GM21576 (cell line): ENCODE measurements around the gene TMEM256.
A peak's percentile ranks its signal among the peaks of the same experiment; 100 is the strongest.

Source experiments
- ATAC-seq: cut with Tn5 transposase; IDR thresholded peaks from one replicate; pipeline ENCODE4 v1.9.1; 2021; ENCODE audit warnings: mild to moderate bottlenecking, moderate library complexity; ENCODE audit not compliant: unreplicated experiment

Gene TMEM256

DNA sequence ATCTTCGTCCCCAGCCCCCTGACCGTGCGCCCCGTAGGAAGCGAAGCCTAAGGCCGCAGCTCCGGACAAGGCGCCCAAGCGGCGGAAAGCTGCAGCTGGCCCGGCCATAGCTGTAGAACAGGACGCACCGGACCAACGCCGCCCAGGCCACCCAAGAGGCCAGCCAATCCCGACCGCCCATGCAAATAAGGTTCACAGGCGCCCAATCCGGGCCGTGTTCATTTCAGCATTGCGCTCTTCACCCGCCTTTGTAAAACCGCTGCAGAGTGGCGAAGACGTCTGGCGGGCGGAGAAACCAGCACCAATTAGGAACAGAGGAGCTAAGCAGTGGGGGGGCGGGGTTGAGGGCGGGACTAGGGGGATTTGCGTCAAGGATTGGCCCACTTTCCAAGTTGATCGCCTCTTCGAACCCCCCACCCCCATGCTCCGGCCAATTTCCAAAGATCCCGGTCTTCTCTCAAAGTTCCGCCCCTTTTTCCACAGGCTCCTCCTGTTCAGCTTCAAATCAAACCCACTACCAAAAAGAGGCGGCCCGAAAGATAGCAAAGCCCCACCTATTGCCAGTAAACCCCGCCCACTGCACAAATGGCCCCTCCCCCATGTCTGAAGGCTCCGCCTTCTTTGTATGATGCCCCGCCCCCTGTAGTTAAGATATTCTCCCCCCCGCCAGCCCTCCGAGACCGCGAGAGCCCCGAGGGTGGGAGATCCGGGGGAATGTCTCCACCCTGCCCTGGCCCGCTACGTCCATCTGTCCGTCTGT lies at the start of gene TMEM256:
TMEM256 (minus strand) TSS at position 121 of the 760 bp plus-strand sequence; CDS start at position 108, 13 bp downstream.
- ATAC-seq, result peak; percentile 87

DNA sequence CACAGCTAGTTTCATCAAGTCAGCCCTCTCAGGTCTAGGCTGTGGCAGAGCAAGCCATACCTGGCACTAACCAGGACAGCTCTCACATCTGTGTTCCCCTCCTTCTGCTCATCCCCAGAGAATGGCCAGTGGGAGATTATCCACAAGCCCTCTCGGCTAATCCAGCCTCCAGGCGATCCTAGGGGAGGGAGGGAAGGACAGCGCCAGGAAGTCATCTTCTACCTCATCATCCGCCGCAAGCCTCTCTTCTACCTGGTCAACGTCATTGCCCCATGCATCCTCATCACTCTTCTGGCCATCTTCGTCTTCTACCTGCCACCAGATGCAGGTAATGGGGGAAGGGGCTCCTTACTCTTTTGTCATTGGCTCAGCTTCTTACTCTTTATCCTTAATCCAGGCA lies 44.6 kb upstream of the TMEM256 start:
- ATAC-seq, result no peak

DNA sequence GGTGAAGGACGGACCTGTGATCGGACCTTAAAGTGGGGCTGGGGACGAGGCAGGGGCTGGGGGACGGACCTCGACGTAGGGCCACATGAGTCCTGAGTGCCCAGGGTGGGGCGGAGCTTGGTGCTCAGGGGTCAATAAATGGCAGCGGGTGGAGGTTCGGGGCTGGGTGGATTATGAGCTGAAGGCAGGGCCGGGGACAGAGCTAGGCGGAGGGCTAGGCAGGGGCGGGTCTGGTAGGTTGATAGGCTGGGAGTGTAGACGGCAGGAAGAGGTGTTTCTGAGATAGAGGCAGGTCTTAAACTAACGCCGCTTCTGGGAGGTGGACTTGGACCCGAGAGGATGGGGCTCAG lies 41.7 kb upstream of the TMEM256 start:
- no peak for ATAC-seq

DNA sequence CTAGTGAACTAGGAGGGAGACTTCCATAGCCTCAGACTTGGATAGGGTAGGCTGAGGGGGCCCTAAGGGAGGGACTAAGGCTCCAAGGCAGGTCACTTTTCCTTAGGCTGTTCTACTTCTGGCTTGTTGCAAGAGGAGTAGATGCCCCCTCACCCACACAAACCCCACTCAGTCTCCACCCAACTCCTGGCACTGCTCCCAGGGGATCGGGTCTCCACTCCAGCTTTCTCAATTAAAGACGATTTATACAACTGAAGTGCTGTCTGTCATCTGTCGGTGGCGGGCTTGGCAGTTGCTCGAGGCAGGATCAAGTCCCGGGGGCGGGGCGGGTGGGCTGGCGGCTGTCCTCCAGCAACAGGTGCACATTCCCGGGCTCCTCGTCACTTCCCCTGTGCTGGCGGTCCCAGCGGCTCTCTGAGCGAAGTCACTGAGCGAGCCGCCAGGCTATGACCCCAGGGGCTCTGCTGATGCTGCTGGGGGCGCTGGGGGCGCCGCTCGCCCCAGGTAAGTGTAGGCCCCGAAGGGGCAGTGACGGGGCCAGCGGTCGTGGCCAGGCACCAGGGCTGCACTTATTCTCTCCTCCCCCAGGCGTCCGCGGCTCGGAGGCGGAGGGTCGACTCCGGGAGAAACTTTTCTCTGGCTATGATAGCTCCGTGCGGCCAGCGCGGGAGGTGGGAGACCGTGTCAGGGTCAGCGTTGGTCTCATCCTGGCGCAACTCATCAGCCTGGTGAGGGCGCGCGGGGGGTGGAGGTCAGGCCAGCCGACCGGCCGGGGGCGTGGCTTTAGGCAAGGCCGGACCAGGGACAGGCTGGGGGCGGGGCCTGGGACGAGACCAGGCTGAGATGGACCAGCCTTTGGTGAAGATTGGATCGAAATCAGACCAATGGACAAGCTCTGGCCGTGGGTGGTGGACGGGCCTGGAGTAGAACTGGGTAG lies 41.1 kb upstream of the TMEM256 start, which contains the start of gene CHRNB1:
CHRNB1 (plus strand) TSS at position 380 of the 937 bp plus-strand sequence; CDS start at position 447, 67 bp downstream.
- ATAC-seq, result no peak

DNA sequence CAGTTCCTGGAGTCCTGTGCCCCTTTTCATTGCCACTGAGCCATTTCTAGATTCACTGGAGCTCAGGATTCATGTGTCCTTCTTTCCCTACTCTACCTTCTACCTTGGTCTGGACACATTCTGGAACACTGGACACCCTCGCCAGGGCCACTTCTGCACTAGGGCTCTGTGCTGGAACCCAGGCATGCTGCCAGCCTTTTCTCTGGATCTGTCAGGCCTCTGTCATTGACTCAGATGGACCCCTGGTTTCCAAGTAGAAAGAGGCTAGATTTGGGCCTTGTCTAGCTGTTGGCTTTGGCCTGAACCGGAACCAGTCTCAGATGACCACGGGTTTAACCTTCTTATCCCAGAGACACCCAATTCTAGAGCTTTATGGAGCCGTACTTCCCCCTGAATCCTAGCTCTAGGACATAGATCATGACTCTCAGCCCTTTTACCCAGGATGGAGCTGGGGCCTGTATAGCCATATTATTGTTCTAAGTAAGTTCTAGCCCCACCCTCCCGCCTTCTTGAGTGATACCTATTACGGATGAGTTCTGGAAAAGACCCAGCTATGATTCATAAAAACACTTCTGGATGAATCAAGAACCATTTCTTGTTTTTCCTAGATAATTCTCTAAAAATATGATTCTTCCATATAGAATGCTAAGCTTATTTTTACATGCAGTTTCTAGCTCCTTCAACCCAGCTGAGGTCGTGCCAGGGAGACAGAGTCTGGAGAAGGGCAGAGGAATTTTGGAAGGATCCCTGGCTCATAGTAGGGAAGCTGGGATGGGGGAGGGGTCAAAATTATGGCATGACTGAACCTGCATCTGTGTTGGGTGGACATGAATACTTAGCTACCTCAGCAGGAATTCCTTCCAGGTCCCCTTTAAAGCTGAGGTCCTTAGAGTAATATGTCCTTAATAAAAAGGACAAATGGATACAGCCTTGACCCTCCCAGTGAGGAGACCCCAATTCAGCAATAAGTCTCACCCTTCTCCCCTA lies 39.9 kb upstream of the TMEM256 start:
- no peak for ATAC-seq

DNA sequence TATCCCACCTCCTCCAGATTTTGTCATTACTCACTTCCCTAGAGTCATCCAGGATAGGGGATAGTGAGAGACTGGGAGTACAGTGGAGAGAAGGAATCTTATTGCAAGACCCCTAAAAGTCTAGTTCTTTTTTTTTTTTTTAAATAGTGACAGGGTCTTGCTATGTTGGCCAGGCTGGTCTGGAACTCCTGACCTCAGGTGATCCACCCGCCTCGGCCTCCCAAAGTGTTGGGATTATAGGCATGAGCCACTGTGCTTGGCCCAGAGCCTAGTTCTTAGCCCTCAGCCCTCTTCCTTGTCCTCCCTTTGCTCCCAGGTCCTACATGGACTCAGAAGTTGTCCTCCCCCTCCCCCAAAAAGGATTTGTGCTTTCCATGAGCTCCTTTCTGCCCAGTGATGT lies 38.2 kb upstream of the TMEM256 start:
- ATAC-seq, result no peak

DNA sequence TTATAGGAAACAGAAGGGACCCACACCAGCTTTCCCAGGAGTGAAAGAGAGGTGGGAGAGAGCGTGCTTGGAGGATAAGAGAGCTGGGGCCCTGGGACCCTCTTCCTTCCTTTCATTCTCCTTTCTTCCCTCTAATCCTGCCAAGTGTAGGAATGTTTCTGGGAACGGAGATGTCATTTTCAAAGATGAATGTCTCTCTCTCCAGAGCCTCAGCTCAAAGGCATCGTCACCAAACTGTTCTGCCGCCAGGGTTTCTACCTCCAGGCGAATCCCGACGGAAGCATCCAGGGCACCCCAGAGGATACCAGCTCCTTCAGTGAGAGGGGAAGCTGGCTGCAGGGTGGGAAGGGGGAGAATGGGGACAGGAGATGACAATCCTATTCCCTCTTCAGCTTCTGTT lies 37.4 kb upstream of the TMEM256 start:
- ATAC-seq, result no peak

DNA sequence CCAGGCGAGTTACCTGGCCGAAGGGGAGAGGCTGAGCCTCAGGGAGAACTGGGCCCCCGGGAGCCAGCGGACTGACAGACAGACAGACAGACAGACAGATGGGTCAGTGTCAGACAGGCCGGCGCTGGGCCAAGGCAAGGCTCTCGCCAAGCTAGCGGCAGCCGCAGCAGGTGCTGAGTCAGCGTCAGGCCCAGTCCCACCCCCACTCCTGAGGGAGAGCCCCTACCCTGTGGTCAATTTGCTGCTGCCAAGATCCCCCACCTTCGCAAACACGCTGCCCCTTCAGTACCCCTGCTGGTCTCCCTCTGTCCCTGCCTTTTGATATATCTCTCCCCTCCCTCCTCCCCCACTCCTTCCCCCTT lies 36.9 kb upstream of the TMEM256 start:
- no peak for ATAC-seq

DNA sequence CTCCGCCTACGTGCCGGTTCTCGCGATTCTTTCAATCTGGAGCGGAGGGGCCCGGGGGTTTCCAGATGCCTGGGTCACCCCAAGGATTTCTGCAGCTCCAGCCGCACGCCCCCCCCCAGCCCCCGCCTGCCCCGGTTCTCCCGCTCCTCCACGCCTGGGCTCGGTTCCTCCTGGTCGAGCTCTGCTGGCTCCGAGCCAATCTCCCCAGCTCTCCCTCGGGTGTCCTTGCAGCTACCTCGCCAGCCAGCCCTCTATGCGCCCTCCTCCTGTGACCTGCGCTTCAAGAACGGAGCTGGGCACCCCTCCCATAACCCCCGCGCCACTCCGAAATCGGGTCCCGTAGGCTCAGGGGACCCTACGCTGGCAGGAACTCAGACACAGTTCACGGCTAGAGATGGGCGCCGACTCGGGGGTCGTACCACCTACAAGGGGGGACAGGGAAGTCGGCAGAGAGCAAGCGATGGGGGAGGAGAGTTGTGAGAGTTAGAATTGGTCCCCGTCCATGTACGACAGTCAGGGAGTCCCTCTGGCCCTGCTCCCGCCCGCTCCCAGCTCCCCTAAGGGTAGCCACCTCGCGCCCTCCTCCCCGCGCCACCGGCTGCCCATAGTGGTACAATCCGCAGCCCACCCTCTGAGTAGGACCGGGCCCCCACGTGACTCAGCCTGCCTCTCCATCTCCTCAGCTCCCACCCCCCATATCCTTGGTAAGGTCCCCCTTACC lies 36.4 kb upstream of the TMEM256 start:
- ATAC-seq, result no peak

DNA sequence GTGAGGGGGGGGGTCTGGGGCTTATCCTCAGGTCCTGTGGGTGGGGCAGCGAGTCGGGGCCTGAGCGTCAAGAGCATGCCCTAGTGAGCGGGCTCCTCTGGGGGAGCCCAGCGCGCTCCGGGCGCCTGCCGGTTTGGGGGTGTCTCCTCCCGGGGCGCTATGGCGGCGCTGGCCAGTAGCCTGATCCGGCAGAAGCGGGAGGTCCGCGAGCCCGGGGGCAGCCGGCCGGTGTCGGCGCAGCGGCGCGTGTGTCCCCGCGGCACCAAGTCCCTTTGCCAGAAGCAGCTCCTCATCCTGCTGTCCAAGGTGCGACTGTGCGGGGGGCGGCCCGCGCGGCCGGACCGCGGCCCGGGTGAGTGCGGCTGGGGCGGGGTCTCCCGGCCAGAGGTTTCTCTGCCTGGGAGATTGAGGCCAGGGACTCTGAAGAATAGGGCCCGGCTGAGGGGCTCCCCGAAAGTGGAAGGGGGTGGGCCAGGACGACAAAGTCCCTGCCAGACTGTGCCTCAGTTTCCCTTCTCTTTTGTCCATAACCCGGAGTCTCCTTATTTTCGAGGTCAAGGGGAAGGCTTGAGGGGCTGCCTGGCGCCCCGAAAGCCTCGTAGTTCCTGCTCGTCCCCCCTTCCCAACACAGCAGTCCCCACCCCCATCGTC lies 35.7 kb upstream of the TMEM256 start, which contains the start of gene FGF11:
FGF11 (plus strand) TSS at position 51 of the 651 bp plus-strand sequence; CDS start at position 160, 109 bp downstream.
- no peak for ATAC-seq

DNA sequence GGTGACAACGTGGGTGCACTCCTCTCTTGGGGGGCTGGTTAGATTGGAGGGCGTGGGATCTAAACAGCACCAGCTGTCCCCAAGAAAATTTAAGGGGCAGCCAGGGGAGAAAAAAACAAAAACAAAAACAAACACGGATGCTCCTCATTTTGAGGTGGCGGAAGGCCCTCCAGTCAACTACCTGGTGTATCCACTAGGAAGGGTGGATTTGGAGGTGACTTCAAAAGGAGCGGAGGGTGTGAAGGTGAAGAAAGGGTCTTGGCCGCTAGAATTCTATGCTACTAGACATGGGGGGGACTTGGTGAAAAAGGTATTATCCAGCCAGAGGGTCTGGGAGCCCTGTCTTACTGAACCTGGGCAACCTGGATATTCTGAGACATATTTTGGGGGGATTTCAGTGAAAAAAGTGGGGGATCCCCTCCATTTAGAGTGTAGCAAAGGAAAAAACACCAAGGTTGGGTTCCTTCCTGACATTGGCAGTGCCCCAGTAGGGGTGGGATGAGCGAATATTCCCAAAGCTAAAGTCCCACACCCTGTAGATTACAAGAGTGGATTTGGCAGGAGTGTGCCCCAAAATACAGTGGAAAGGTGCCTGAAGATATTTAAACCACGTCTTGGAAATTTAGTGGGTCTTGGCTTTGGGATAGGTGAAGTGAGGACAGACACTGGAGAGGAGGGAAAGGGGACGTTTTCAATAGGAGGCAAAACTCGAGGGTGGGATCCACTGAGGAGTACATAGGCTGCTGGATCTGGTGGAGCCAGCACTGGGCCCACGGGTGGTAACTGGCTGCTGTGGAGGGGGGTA lies 35.0 kb upstream of the TMEM256 start:
- ATAC-seq, result no peak

DNA sequence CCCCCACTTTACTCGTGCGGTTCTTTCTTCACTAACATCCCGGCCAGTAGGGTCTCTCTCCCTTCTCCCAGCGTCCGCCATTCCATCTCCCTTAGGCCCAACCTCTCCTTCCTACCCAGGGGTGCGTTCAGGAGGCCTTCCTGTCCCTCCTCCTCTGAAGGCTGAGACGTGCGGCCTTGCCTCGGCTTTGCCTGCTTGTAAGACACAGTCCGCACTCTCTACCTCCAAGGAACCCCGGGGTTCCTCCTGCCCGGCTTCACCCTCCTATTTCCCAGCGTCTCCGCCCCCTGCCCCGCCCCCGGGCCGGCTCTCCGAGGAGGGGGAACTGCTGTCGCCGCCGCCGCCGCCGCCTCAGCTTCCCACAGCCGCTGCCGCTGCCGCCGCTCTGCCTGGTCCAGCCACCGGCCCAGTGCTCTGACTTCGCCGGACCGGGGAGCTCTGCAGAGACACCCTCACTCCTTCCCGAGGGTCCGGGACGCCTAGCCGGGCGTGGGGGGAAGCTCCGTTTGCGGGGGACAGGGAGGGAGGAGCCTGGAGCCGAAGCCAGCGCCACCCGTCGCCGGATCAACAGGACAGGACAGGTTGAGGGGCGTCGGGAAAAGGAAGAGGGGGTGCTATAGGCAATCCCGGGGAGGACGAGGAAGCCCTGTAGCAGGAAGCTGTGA lies 34.2 kb upstream of the TMEM256 start:
- no peak for ATAC-seq

DNA sequence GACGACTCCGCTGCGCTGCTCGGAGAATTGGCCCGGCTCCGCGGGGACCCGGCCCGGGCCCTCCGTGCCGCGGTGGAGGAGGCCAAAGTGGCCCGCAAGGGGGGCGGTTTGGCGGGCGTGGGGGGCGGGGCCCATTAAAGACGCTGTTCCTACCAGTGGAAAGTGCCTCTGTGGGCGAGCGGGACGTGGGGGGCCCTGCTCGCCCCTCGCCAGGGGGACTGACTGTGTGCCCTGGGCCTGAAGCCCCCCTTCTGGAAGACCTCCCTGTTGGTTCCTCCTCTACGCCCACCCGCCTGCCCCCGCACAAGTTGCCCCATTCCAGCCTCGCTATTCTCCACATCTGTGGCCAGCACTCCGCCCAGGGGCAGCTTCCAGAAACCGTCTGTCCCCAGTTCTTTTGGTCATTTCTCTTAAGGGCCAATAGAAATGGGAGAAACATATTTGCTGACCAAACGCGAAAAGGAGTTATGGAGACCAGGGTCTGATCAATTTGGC lies 33.5 kb upstream of the TMEM256 start:
- ATAC-seq, result no peak

DNA sequence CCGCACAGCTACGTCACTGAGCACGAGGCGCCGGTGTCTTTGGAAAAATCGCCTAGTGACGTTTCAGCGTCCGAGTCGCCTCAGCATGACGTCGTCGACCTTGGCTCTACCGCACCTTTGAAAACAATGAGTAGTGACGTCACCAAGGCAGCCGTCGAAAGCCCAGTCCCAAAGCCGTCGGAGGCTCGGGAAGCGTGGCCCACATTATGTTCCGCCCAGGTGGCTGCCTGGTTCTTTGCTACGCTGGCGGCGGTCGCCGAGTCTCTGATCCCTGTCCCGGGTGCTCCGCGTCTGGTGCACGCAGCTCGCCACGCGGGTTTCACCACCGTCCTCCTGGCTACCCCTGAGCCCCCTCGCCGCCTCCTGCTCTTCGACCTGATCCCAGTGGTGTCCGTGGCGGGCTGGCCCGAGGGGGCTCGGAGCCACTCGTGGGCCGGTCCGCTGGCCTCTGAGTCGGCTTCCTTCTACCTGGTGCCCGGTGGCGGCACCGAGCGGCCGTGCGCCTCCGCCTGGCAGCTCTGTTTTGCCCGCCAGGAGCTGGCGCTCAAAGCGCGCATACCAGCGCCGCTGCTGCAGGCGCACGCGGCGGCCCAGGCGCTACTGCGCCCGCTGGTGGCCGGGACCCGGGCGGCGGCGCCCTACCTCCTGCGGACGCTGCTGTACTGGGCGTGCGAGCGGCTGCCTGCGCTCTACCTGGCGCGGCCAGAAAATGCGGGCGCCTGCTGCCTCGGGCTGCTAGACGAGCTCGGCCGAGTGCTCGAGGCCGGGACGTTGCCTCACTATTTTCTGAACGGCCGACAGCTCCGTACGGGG lies 32.9 kb upstream of the TMEM256 start:
- ATAC-seq, result peak; percentile 36

DNA sequence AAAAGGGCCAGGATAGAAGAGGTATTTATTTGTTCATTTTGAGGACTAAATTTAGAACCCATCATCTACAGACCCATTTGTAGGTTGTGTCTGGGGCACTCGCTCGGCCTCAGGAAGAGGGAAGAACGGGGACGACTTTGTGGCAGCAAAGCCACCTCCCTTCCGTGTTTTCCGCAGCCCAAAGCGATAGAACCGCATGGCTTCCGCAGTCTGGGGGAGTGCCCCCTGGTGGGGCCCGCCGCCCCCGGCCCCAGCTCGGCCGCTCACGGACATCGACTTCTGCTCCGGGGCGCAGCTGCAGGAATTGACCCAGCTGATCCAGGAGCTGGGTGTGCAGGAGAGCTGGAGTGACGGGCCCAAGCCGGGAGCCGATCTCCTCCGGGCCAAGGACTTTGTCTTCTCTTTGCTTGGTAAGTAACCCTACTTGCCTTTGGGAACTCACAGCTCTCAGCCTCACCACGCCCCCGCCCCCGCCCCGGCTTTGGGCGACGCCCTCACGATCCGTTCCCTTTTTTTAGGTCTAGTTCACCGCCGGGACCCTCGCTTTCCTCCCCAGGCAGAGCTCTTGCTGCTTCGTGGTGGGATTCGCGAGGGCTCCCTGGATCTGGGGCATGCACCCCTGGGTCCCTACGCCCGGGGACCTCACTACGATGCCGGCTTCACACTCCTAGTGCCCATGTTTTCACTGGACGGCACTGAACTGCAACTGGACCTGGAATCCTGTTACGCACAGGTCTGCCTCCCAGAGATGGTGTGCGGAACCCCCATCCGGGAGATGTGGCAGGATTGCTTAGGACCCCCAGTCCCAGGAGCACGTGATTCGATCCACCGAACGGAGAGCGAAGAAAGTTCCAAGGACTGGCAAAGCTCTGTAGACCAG lies 32.0 kb upstream of the TMEM256 start:
- ATAC-seq, result peak; percentile 19

DNA sequence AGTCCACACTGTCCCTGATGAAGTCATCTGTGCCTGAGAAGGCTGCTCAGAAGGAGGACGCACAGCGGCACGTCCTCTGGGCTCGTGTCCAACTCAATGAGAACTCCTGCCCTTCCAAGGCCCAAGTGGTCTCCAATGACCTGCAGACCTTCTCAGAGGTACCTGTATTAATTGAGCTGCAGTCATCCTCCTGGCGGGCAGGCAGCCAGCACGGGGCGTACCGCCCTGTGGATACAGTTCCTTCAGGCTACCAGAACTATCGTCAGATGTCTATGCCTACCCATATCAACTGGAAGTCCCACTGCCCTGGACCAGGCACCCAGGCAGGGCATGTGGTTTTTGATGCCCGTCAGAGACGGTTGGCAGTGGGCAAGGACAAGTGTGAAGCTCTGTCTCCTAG lies 28.4 kb upstream of the TMEM256 start:
- no peak for ATAC-seq
